MM.1S (cell line): ENCODE data around the gene NHSL2.
"Not testable (repeated sequence)": the region's sequence is repeated elsewhere in the genome, so short reads cannot be mapped to it uniquely, and the experiment has no call there.

Source experiments
- DNase-seq: peaks from one replicate; pipeline ENCODE4 v3.0.0-alpha.2; 2015
- H2AFZ ChIP-seq: fragments of 300-600 bp; sonication (generic); 2 replicates; pipeline ENCODE4 v1.6.0; 2016; ENCODE audit warnings: antibody characterized with exemption, low read length
- H3F3A ChIP-seq: fragments of 300-600 bp; sonication (generic); 2 replicates; pipeline ENCODE4 v1.6.1; 2016; ENCODE audit warnings: mild to moderate bottlenecking, antibody characterized with exemption, low read length, moderate library complexity, mixed read lengths; ENCODE audit not compliant: insufficient read depth
- H3K27ac ChIP-seq: fragments of 300-600 bp; sonication (generic); 2 replicates; pipeline ENCODE4 v1.5.1; 2016; ENCODE audit warnings: mild to moderate bottlenecking, low read length
- H3K27me3 ChIP-seq: fragments of 300-600 bp; sonication (generic); replicated peaks from 2 replicates; pipeline ENCODE4 v1.6.0; 2016; ENCODE audit warnings: low read length; ENCODE audit not compliant: insufficient read depth
- H3K36me3 ChIP-seq: fragments of 300-600 bp; sonication (generic); replicated peaks from 2 replicates; pipeline ENCODE4 v1.6.1; 2016; ENCODE audit warnings: mild to moderate bottlenecking, low read length, mixed read lengths; ENCODE audit not compliant: insufficient read depth
- H3K4me1 ChIP-seq: fragments of 300-600 bp; sonication (generic); 2 replicates; pipeline ENCODE4 v1.6.1; 2016; ENCODE audit warnings: low read length, mixed read lengths
- H3K4me2 ChIP-seq: fragments of 300-600 bp; sonication (generic); 2 replicates; pipeline ENCODE4 v1.6.0; 2016; ENCODE audit warnings: low read depth, low read length
- H3K4me3 ChIP-seq: fragments of 300-600 bp; sonication (generic); 2 replicates; pipeline ENCODE4 v1.5.1; 2016; ENCODE audit warnings: low read length, mixed read lengths
- H3K79me2 ChIP-seq: fragments of 300-600 bp; sonication (generic); 2 replicates; pipeline ENCODE4 v1.6.1; 2016; ENCODE audit warnings: mixed run types, low read length, mixed read lengths
- H3K9ac ChIP-seq: fragments of 300-600 bp; sonication (generic); 2 replicates; pipeline ENCODE4 v1.6.1; 2016; ENCODE audit warnings: low read length, mixed read lengths
- H3K9me2 ChIP-seq: fragments of 300-600 bp; sonication (generic); replicated peaks from 2 replicates; pipeline ENCODE4 v1.6.1; 2016; ENCODE audit warnings: mild to moderate bottlenecking, low read length, mixed read lengths; ENCODE audit not compliant: insufficient read depth
- H3K9me3 ChIP-seq: fragments of 300-600 bp; sonication (generic); replicated peaks from 2 replicates; pipeline ENCODE4 v1.6.1; 2016; ENCODE audit warnings: mild to moderate bottlenecking, low read length, mixed read lengths; ENCODE audit not compliant: insufficient read depth
- H4K20me1 ChIP-seq: fragments of 300-600 bp; sonication (generic); 2 replicates; pipeline ENCODE4 v1.6.1; 2016; ENCODE audit warnings: mild to moderate bottlenecking, low read length, moderate library complexity, mixed read lengths; ENCODE audit not compliant: insufficient read depth
- CTCF ChIP-seq: fragments of 300-600 bp; sonication (generic); IDR thresholded peaks from 2 replicates; pipeline ENCODE4 v1.5.1; 2016; ENCODE audit warnings: antibody characterized with exemption, low read length, mixed read lengths
- EZH2 ChIP-seq: fragments of 300-600 bp; sonication (generic); optimal IDR thresholded peaks from 2 replicates; pipeline ENCODE3; 2017; ENCODE audit warnings: low read depth, mild to moderate bottlenecking, antibody characterized with exemption, low read length, mixed read lengths
- EZH2phosphoT487 ChIP-seq: fragments of 300-600 bp; sonication (generic); IDR thresholded peaks from 2 replicates; pipeline ENCODE4 v1.6.1; 2018; ENCODE audit warnings: antibody characterized with exemption, low read length

The NHSL2 gene

GRCh38 chrX:72057331-72057730, 146.7 kb downstream of the NHSL2 start:
- Histone ChIP-seq H2AFZ (no peak overlapping the region), H3K36me3 (no peaks in the 10 kb centered on the region), H3K27me3 (no peaks in the 10 kb centered on the region), H3K9me2 (no peaks in the 10 kb centered on the region), H3K9ac (no peak overlapping the region), H3K4me2 (no peak overlapping the region), H3K79me2 (no peaks in the 10 kb centered on the region), H3K4me1 (no peaks in the 10 kb centered on the region), H3K27ac (no peak overlapping the region), H4K20me1 (no peaks in the 10 kb centered on the region), H3F3A (no peaks in the 10 kb centered on the region), H3K4me3 (no peak overlapping the region), H3K9me3 (no peaks in the 10 kb centered on the region)
- no peak for TF ChIP-seq EZH2phosphoT487
- TF ChIP-seq EZH2, result no peak
- TF ChIP-seq CTCF, result no peak
- DNase-seq, result no peak

- H3K79me2 ChIP-seq, result no peaks in the 10 kb centered on the region
- H3K27ac ChIP-seq, result no peak overlapping the region
- no peak for TF ChIP-seq CTCF
- TF ChIP-seq EZH2phosphoT487, result no peak
- no peak for TF ChIP-seq EZH2
- no peak overlapping the region for H3K4me3 ChIP-seq
- no peaks in the 10 kb centered on the region for H4K20me1 ChIP-seq
- no peak overlapping the region for H2AFZ ChIP-seq
- DNase-seq, result no peak
- H3F3A ChIP-seq, result no peaks in the 10 kb centered on the region
- no peak overlapping the region for H3K9ac ChIP-seq
- no peaks in the 10 kb centered on the region for H3K9me2 ChIP-seq
- no peaks in the 10 kb centered on the region for H3K27me3 ChIP-seq
- H3K36me3 ChIP-seq, result no peaks in the 10 kb centered on the region
- no peaks in the 10 kb centered on the region for H3K4me1 ChIP-seq
- H3K4me2 ChIP-seq, result no peak overlapping the region
- no peaks in the 10 kb centered on the region for H3K9me3 ChIP-seq
Observed at GRCh38 chrX:72057849-72058248, 147.2 kb downstream of the NHSL2 start.

- H3K36me3 ChIP-seq, H3K4me2 ChIP-seq, DNase-seq, H3F3A ChIP-seq, H3K9me3 ChIP-seq, H3K9me2 ChIP-seq, H3K27me3 ChIP-seq, H2AFZ ChIP-seq, H3K27ac ChIP-seq, H3K4me3 ChIP-seq, H3K9ac ChIP-seq, H3K4me1 ChIP-seq, H3K79me2 ChIP-seq, H4K20me1 ChIP-seq: not testable (repeated sequence)
Observed at GRCh38 chrX:72058346-72058745, 147.7 kb downstream of the NHSL2 start.

DNA sequence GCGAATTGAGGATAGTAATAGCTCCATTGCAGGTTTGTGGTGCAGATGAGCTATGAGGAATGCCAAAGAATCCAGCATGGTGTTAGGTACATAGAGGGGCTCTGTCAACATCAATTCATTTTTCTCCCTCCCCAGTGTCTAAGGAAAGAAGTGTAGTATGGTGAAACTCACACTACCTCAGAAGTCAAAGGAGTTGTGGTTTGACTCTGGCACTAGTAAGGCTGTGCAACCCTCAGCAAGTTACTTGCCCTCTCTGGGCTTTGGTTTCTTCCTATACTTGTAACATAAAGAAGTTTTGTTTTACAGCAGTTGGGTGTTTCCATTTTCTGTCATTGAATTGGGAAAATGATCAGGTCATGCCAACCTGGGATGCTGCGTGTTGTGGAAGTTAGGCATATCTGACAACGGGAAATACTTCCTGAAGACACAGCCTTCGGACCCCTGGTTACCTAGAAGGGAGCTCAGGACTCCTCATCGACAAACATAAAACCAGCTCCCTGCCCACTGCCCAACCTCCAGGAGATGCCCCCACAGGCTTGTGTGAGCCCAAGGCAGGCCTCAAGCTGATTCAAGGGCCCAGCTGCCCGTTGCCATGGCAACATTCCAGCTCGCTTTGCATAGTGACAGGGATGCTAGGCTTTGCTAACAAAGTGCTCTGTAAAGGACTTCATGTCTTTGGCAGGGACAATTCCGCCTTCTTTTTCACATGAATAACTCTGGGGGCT, 149.7 kb downstream of the NHSL2 start:
- Histone ChIP-seq H3K4me2 (no peak overlapping the region), H3K27ac (no peak overlapping the region), H3K4me3 (no peak overlapping the region), H3K4me1 (no peaks in the 10 kb centered on the region), H3F3A (no peaks in the 10 kb centered on the region), H3K79me2 (no peaks in the 10 kb centered on the region), H2AFZ (no peak overlapping the region), H3K36me3 (no peaks in the 10 kb centered on the region), H3K27me3 (no peaks in the 10 kb centered on the region), H3K9ac (no peak overlapping the region), H3K9me2 (no peaks in the 10 kb centered on the region), H3K9me3 (no peaks in the 10 kb centered on the region), H4K20me1 (no peaks in the 10 kb centered on the region)
- TF ChIP-seq CTCF (no peak), EZH2 (no peak), EZH2phosphoT487 (no peak)
- DNase-seq, result no peak
